GM12873 (cell line): ENCODE results near the gene PCDHA1.

Experiments
- TF ChIP-seq, protein P1 (sequence below): IDR thresholded peaks from 2 replicates; pipeline ENCODE4 v1.5.1; 2012; ENCODE audit warnings: low read depth, mild to moderate bottlenecking, moderate library complexity, low read length, control low read depth; ENCODE audit not compliant: insufficient read depth; ENCODE audit errors: missing control alignments

PCDHA1 gene

DNA sequence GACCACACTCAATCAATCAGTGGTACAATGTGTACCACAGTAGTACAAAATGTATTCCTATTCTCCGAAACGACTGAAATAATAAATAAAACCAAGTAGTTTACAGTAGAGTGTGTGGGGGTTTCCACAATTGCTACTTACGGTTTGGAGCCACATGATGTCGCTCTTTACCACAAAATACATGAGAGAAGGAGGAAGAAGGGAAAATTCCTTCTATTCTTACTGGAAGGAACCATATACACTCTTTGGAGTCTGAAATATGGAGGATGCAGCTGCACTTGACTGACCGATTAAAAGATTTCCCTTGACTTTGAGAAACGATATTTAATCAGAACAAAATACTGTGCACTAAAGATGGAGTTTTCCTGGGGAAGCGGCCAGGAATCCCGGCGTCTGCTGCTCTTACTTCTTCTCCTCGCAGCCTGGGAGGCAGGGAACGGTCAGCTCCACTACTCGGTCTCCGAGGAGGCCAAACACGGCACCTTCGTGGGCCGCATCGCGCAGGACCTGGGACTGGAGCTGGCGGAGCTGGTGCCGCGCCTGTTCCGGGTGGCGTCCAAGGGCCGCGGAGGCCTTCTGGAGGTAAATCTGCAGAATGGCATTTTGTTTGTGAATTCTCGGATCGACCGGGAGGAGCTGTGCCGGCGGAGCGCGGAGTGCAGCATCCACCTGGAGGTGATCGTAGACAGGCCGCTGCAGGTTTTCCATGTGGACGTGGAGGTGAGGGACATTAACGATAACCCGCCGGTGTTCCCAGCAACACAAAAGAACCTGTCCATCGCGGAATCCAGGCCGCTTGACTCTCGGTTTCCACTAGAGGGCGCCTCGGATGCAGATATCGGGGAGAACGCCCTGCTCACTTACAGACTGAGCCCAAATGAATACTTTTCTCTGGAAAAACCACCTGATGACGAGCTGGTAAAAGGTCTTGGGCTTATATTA, 21.2 kb downstream of the PCDHA1 start, which contains the start of gene PCDHA4:
PCDHA4 (plus strand) TSS at position 235 of the 942 bp plus-strand sequence.
- TF ChIP-seq, protein P1, sequence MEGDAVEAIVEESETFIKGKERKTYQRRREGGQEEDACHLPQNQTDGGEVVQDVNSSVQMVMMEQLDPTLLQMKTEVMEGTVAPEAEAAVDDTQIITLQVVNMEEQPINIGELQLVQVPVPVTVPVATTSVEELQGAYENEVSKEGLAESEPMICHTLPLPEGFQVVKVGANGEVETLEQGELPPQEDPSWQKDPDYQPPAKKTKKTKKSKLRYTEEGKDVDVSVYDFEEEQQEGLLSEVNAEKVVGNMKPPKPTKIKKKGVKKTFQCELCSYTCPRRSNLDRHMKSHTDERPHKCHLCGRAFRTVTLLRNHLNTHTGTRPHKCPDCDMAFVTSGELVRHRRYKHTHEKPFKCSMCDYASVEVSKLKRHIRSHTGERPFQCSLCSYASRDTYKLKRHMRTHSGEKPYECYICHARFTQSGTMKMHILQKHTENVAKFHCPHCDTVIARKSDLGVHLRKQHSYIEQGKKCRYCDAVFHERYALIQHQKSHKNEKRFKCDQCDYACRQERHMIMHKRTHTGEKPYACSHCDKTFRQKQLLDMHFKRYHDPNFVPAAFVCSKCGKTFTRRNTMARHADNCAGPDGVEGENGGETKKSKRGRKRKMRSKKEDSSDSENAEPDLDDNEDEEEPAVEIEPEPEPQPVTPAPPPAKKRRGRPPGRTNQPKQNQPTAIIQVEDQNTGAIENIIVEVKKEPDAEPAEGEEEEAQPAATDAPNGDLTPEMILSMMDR = peak; percentile 57

DNA sequence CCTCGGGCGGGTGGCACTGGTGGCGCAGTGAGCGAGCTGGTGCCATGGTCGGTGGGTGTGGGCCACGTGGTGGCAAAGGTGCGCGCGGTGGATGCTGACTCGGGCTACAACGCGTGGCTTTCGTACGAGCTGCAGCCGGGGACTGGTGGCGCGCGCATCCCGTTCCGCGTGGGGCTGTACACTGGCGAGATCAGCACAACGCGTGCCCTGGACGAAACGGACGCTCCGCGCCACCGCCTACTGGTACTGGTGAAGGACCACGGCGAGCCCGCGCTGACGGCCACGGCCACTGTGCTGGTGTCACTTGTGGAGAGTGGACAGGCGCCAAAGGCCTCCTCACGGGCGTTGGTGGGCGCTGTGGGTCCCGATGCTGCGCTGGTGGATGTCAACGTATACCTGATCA, 22.9 kb downstream of the PCDHA1 start:
- TF ChIP-seq, protein P1 = no peak

DNA sequence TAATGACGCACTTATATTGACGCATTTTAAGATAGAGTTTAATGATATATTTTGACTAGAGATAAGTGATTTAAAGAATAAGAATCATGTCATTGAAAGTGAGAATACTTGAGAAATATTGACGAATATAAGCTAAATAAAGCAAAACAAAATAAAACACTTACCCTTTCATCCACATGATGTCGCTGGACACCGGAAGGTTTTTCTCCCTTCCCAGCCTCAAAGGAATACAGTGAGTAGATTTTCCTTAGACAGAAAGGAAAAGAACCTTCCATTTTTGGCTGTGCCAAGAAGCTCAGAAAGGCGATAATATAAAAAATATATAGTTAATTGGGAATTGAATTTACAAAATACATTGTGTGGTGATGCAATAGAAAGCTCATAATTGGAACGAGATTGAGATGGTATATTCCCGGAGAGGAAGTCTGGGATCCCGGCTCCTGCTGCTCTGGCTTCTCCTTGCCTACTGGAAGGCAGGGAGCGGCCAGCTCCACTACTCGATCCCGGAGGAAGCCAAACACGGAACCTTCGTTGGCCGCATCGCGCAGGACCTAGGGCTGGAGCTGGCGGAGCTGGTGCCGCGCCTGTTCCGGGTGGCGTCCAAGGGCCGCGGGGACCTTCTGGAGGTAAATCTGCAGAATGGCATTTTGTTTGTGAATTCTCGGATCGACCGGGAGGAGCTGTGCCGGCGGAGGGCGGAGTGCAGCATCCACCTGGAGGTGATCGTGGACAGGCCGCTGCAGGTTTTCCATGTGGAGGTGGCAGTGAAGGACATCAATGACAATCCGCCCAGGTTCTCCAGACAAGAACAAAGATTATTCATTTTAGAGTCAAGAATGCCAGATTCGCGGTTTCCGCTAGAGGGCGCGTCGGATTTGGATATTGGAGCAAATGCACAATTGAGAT, 35.7 kb downstream of the PCDHA1 start, which contains the start of gene PCDHA5:
PCDHA5 (plus strand) TSS at position 239 of the 906 bp plus-strand sequence.
- TF ChIP-seq, protein P1 = peak; percentile 26

DNA sequence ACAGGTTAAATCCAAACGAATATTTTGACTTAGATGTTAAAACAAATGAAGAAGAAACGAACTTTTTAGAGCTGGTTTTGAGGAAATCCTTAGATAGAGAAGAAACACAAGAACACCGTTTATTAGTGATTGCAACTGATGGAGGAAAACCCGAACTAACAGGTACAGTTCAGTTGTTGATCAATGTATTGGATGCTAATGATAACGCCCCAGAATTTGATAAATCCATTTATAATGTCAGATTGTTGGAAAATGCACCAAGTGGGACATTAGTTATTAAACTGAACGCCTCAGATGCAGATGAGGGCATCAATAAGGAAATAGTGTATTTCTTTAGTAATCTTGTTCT, 36.3 kb downstream of the PCDHA1 start:
- TF ChIP-seq, protein P1 = no peak

DNA sequence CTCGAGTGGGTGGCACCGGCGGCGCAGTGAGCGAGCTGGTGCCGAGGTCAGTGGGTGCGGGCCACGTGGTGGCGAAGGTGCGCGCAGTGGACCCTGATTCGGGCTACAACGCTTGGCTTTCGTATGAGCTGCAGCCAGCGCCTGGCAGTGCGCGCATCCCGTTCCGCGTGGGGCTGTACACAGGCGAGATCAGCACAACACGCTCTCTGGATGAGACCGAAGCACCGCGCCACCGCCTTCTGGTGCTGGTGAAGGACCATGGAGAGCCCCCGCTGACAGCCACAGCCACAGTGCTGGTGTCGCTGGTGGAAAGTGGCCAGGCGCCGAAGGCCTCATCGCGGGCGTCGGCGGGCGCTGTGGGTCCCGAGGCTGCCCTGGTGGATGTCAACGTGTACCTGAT, 37.5 kb downstream of the PCDHA1 start:
- TF ChIP-seq, protein P1 = no peak

DNA sequence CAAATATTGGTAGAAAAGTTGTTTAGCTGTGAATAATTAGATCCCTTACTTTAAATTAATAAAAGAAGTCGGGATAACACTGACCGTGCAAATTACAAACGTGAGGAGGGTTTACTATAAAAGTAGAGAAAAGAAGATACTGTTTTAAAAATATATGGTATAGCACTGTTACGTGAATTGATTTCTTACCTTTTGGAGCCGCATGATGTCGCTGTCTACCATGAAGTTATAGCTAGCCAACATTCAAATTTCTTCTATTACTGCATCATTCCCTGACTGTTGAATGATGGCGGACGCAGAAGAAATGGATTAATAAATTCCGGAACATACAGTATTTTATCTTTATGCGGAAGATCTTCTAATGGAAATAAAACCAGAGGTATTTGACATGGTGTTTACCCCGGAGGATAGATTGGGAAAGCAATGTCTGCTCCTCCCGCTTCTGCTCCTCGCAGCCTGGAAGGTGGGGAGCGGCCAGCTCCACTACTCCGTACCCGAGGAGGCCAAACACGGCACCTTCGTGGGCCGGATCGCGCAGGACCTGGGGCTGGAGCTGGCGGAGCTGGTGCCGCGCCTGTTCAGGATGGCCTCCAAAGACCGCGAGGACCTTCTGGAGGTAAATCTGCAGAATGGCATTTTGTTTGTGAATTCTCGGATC, 41.9 kb downstream of the PCDHA1 start, which contains the start of gene PCDHA6:
PCDHA6 (plus strand) TSS at position 257 of the 658 bp plus-strand sequence; CDS start at position 389, 132 bp downstream.
- TF ChIP-seq, protein P1 = no peak

DNA sequence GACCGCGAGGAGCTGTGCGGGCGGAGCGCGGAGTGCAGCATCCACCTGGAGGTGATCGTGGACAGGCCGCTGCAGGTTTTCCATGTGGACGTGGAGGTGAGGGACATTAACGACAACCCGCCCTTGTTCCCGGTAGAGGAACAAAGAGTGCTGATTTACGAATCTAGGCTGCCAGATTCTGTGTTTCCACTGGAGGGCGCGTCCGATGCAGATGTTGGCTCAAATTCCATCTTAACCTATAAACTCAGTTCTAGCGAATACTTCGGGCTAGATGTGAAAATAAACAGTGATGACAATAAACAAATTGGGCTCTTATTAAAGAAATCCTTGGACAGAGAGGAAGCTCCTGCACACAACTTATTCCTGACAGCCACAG, 42.4 kb downstream of the PCDHA1 start:
- TF ChIP-seq, protein P1 = no peak
